ENCODE data around the gene USP12. TPM values are rescaled to one million over a fixed set of nuclear protein-coding genes. Genes with fewer than 3 reads are reported as not detected.

Gene USP12
- total RNA-seq, 3 donors from 2014 or later (not counting 1 experiment from before 2014, with no cell fraction given) = 44.3 to 55.3 (median 50.9) TPM

DNA sequence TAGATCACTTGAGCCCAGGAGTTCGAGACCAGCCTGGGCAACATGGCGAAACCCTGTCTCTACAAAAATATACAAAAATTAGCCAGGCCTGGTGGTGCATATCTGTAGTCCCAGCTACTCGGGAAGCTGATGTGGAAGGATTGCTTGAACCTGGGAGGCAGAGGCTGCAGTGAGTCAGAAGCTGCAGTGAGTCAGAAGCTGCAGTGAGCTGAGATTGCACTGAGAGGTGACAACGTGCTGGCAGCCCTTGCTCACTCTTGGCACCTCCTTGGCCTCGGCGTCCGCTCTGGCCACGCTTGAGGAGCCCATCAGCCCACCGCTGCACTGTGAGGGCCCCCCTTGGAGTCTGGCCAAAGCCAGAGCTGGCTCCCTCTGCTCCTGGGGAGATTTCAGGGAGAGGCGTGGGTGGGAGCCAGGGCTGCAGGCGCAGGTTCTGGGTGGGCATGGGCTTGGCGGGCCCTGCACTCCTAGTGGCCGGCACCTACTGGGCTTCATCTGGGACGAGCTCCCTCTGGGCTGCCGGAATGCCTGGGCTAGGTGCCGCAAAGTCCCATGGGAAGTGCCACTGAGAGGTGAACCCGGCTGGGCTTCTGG, 40.3 kb upstream of the USP12 start:
- Histone ChIP-seq H3K9me3 (ENCODE audit: control insufficient read depth, insufficient read depth, low read length) (peaks cover 12% of the 10 kb centered on the region), H3K27ac (ENCODE audit: low read length) (no peak overlapping the region), H3K4me1 (ENCODE audit: control insufficient read depth, insufficient read depth, low read length) (peaks cover 19% of the 10 kb centered on the region), H3K27me3 (ENCODE audit: control insufficient read depth, insufficient read depth, low read length) (no peaks in the 10 kb centered on the region), H3K4me3 (ENCODE audit: low read length) (no peak overlapping the region), H3K36me3 (ENCODE audit: control insufficient read depth, insufficient read depth, low read length) (no peaks in the 10 kb centered on the region)
- Mint-ChIP-seq H3K9me3 (no peaks in the 10 kb centered on the region), H3K4me1 (peaks cover 23 to 29% of the 10 kb centered on the region in 2 donors), H3K27ac (peak overlapping the region; percentile 71 to 87), H3K27me3 (ENCODE audit: low read depth in 2 of 2) (peaks cover 0 to 7% of the 10 kb centered on the region in 2 donors), H3K36me3 (peaks cover 14% of the 10 kb centered on the region), H3K4me3 (peak overlapping the region; percentile 92)
- intact Hi-C loops (cut with micrococcal nuclease) = no loop called here
- no peak for TF ChIP-seq CTCF (IDR thresholded peaks at IDR 0.05)
- WGBS (ENCODE audit: insufficient coverage) = 86% methylated on average over 17 of the region's 17 CpGs
- no peak for DNase-seq
- ATAC-seq = peak in 2 of 3 donors; percentile 5 to 18

DNA sequence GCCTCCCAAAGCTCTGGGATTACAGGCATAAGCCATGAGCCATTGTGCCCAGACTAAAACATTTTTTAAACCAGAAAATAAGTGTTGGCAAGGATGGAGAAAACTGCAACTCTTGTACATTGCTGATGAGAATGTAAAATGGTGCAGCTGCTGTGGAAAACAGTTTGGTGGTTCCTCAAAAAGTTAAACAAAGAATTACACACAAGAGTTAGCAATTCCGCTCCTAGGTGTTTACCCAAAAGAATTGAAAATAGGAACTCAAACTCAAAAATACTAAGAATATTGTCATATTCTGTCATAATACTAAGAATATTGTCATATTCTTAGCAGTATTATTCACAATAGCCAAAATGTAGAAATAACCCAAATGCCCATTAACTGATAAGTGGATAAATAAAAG, 39.7 kb upstream of the USP12 start:
- Histone ChIP-seq H3K27me3 (ENCODE audit: control insufficient read depth, insufficient read depth, low read length) (no peaks in the 10 kb centered on the region), H3K4me3 (ENCODE audit: low read length) (no peak overlapping the region), H3K36me3 (ENCODE audit: control insufficient read depth, insufficient read depth, low read length) (no peaks in the 10 kb centered on the region), H3K27ac (ENCODE audit: low read length) (no peak overlapping the region), H3K9me3 (ENCODE audit: control insufficient read depth, insufficient read depth, low read length) (peaks cover 7% of the 10 kb centered on the region), H3K4me1 (ENCODE audit: control insufficient read depth, insufficient read depth, low read length) (peaks cover 19% of the 10 kb centered on the region)
- no peaks in the 10 kb centered on the region for H3K9me3 Mint-ChIP-seq
- ATAC-seq (no peak), DNase-seq (no peak)
- no peak for TF ChIP-seq CTCF (IDR thresholded peaks at IDR 0.05)
- peaks cover 23 to 29% of the 10 kb centered on the region in 2 donors for H3K4me1 Mint-ChIP-seq
- WGBS (ENCODE audit: insufficient coverage) = 100% methylated on average over 1 of the region's 1 CpG
- H3K4me3 Mint-ChIP-seq = peak overlapping the region; percentile 31
- peaks cover 0 to 7% of the 10 kb centered on the region in 2 donors for H3K27me3 Mint-ChIP-seq (ENCODE audit: low read depth in 2 of 2)
- H3K27ac Mint-ChIP-seq = no peak overlapping the region
- intact Hi-C loops (cut with micrococcal nuclease) = no loop called here
- H3K36me3 Mint-ChIP-seq = peaks cover 14% of the 10 kb centered on the region

GRCh38 chr13:27208514-27208913, 36.9 kb upstream of the USP12 start:
- intact Hi-C loops (cut with micrococcal nuclease) = no loop called here
- no peak overlapping the region for H3K27ac Mint-ChIP-seq
- H3K4me3 Mint-ChIP-seq = no peak overlapping the region
- no peak for TF ChIP-seq CTCF (IDR thresholded peaks at IDR 0.05)
- H3K36me3 Mint-ChIP-seq = no peaks in the 10 kb centered on the region
- Histone ChIP-seq H3K27ac (ENCODE audit: low read length) (no peak overlapping the region), H3K36me3 (ENCODE audit: control insufficient read depth, insufficient read depth, low read length) (no peaks in the 10 kb centered on the region), H3K4me1 (ENCODE audit: control insufficient read depth, insufficient read depth, low read length) (peaks cover 19% of the 10 kb centered on the region), H3K27me3 (ENCODE audit: control insufficient read depth, insufficient read depth, low read length) (no peaks in the 10 kb centered on the region), H3K9me3 (ENCODE audit: control insufficient read depth, insufficient read depth, low read length) (no peaks in the 10 kb centered on the region), H3K4me3 (ENCODE audit: low read length) (no peak overlapping the region)
- peaks cover 13 to 19% of the 10 kb centered on the region in 2 donors for H3K4me1 Mint-ChIP-seq
- 100% methylated on average over 1 of the region's 1 CpG for WGBS (ENCODE audit: insufficient coverage)
- ATAC-seq (no peak), DNase-seq (no peak)
- H3K27me3 Mint-ChIP-seq (ENCODE audit: low read depth in 2 of 2) = peaks cover 9 to 12% of the 10 kb centered on the region in 2 donors
- H3K9me3 Mint-ChIP-seq = no peaks in the 10 kb centered on the region

DNA sequence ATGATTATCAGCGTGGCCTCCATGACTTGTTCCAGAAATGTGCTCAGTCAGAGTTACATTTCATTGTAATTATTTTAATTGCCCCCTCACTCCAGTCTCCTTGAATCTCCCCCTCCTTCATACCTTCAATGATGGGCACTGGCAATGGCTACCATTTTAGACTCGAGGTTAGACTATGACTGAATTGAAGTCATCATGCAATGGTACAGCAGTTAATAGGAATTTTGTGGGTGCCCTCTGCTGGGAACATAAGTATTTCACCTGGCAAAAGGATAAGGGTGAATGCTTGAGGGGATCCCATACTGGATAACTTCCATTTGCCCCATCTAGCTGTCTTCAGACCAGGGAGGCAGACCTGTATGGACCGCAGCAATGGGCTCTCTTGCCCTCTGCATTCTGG, 32.2 kb upstream of the USP12 start:
- ATAC-seq = no peak
- no peak overlapping the region for H3K4me3 Mint-ChIP-seq
- Histone ChIP-seq H3K27ac (ENCODE audit: low read length) (no peak overlapping the region), H3K27me3 (ENCODE audit: control insufficient read depth, insufficient read depth, low read length) (no peaks in the 10 kb centered on the region), H3K36me3 (ENCODE audit: control insufficient read depth, insufficient read depth, low read length) (no peaks in the 10 kb centered on the region), H3K9me3 (ENCODE audit: control insufficient read depth, insufficient read depth, low read length) (no peaks in the 10 kb centered on the region), H3K4me1 (ENCODE audit: control insufficient read depth, insufficient read depth, low read length) (no peaks in the 10 kb centered on the region), H3K4me3 (ENCODE audit: low read length) (no peak overlapping the region)
- H3K4me1 Mint-ChIP-seq = no peaks in the 10 kb centered on the region
- intact Hi-C loops (cut with micrococcal nuclease) = loop anchor here (2.0 kb wide), 1 partner anchor 219 kb away; no protein-coding TSS in a partner anchor
- 77% methylated on average over 3 of the region's 3 CpGs for WGBS (ENCODE audit: insufficient coverage)
- no peaks in the 10 kb centered on the region for H3K36me3 Mint-ChIP-seq
- peaks cover 9 to 18% of the 10 kb centered on the region in 2 donors for H3K27me3 Mint-ChIP-seq (ENCODE audit: low read depth in 2 of 2)
- H3K27ac Mint-ChIP-seq = no peak overlapping the region
- TF ChIP-seq CTCF (IDR thresholded peaks at IDR 0.05) = no peak
- peak in 1 of 2 donors; percentile 25 for DNase-seq
- no peaks in the 10 kb centered on the region for H3K9me3 Mint-ChIP-seq

Measured in natural killer cell (primary cell).